Liver (tissue), 3 donors: ENCODE data around the gene MYO1C.

Experiments used
- EGR1 ChIP-seq, 2 donors: IDR thresholded peaks; 2 replicates each; pipeline ENCODE4 v1.6.1; 2016 to 2018; ENCODE audit warnings: antibody characterized with exemption in 2 of 2, low read depth in 2 of 2
- FOXA1 ChIP-seq: IDR thresholded peaks from 2 replicates; pipeline ENCODE4 v1.6.1; 2016; ENCODE audit warnings: antibody characterized with exemption
- GABPA ChIP-seq, 2 donors: IDR thresholded peaks in 1 of 2; conservative IDR thresholded peaks in 1 of 2; 2 replicates each; pipeline ENCODE4 v1.6.1; 2016; ENCODE audit warnings: antibody characterized with exemption in 2 of 2, mild to moderate bottlenecking in 1 of 2, moderate library complexity in 1 of 2
- HNF4A ChIP-seq, 2 donors: conservative IDR thresholded peaks; 2 replicates each; pipeline ENCODE4 v1.6.1; 2016; ENCODE audit warnings: antibody characterized with exemption in 2 of 2, mild to moderate bottlenecking in 2 of 2
- JUND ChIP-seq, 2 donors: IDR thresholded peaks; 2 replicates each; pipeline ENCODE4 v1.6.1; 2016; ENCODE audit warnings: antibody characterized with exemption in 2 of 2
- MAX ChIP-seq: IDR thresholded peaks from 2 replicates; pipeline ENCODE4 v1.6.1; 2016; ENCODE audit warnings: antibody characterized with exemption
- RAD21 ChIP-seq, 2 donors: IDR thresholded peaks; 2 replicates each; pipeline ENCODE4 v1.6.1; 2016; ENCODE audit warnings: antibody characterized with exemption in 2 of 2, mild to moderate bottlenecking in 2 of 2
- YY1 ChIP-seq: IDR thresholded peaks from 2 replicates; pipeline ENCODE4 v1.6.1; 2016; ENCODE audit warnings: antibody characterized with exemption, mild to moderate bottlenecking
- TF ChIP-seq, protein P1 (sequence below): fragments of 150-350 bp; IDR thresholded peaks from 2 replicates; pipeline ENCODE4 v1.5.1; 2017; ENCODE audit warnings: improper control_type of control experiment, low read depth, low read length; ENCODE audit not compliant: missing input control
- TF ChIP-seq, protein P2 (sequence below): IDR thresholded peaks from 2 replicates; pipeline ENCODE4 v1.6.1; 2016; ENCODE audit warnings: antibody characterized with exemption
- TF ChIP-seq, protein P3 (sequence below): IDR thresholded peaks from 2 replicates; pipeline ENCODE4 v1.6.1; 2016; ENCODE audit warnings: antibody characterized with exemption, mild to moderate bottlenecking
- donor health status: healthy.
- donor health status: healthy.

DNA sequence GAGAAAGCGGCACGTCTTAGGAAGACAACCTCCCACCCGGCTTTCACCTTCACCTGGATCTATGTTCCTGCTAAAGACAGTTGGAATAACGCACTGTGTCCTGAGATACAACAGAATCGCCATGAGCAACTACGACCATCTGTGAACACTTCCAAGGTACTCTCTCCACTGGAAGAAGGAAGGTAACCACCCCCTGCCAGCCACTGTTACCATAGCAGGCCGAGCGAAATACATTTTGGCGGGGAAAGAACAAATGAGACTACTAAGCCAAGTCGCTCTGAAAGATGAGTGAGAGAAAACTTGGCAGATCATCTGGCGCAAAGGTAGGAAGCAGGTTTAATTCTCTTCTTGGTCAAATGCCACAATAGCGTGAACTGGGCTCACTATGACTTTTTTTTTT is 46.3 kb downstream of the MYO1C start:
- TF ChIP-seq, protein P1, sequence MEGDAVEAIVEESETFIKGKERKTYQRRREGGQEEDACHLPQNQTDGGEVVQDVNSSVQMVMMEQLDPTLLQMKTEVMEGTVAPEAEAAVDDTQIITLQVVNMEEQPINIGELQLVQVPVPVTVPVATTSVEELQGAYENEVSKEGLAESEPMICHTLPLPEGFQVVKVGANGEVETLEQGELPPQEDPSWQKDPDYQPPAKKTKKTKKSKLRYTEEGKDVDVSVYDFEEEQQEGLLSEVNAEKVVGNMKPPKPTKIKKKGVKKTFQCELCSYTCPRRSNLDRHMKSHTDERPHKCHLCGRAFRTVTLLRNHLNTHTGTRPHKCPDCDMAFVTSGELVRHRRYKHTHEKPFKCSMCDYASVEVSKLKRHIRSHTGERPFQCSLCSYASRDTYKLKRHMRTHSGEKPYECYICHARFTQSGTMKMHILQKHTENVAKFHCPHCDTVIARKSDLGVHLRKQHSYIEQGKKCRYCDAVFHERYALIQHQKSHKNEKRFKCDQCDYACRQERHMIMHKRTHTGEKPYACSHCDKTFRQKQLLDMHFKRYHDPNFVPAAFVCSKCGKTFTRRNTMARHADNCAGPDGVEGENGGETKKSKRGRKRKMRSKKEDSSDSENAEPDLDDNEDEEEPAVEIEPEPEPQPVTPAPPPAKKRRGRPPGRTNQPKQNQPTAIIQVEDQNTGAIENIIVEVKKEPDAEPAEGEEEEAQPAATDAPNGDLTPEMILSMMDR, result no peak
- TF ChIP-seq JUND (IDR thresholded peaks at IDR 0.05) (no peak), GABPA (IDR thresholded peaks at IDR 0.05 in 1 of 2, conservative IDR thresholded peaks at IDR 0.05 in 1 of 2) (no peak), MAX (no peak), HNF4A (conservative IDR thresholded peaks at IDR 0.05) (no peak), YY1 (no peak), RAD21 (IDR thresholded peaks at IDR 0.05) (no peak), FOXA1 (no peak), EGR1 (IDR thresholded peaks at IDR 0.05; ENCODE audit: low read depth in 2 of 2) (no peak)
- TF ChIP-seq, protein P2, sequence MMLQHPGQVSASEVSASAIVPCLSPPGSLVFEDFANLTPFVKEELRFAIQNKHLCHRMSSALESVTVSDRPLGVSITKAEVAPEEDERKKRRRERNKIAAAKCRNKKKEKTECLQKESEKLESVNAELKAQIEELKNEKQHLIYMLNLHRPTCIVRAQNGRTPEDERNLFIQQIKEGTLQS, result no peak
- TF ChIP-seq, protein P3, sequence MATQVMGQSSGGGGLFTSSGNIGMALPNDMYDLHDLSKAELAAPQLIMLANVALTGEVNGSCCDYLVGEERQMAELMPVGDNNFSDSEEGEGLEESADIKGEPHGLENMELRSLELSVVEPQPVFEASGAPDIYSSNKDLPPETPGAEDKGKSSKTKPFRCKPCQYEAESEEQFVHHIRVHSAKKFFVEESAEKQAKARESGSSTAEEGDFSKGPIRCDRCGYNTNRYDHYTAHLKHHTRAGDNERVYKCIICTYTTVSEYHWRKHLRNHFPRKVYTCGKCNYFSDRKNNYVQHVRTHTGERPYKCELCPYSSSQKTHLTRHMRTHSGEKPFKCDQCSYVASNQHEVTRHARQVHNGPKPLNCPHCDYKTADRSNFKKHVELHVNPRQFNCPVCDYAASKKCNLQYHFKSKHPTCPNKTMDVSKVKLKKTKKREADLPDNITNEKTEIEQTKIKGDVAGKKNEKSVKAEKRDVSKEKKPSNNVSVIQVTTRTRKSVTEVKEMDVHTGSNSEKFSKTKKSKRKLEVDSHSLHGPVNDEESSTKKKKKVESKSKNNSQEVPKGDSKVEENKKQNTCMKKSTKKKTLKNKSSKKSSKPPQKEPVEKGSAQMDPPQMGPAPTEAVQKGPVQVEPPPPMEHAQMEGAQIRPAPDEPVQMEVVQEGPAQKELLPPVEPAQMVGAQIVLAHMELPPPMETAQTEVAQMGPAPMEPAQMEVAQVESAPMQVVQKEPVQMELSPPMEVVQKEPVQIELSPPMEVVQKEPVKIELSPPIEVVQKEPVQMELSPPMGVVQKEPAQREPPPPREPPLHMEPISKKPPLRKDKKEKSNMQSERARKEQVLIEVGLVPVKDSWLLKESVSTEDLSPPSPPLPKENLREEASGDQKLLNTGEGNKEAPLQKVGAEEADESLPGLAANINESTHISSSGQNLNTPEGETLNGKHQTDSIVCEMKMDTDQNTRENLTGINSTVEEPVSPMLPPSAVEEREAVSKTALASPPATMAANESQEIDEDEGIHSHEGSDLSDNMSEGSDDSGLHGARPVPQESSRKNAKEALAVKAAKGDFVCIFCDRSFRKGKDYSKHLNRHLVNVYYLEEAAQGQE, result no peak
